Karpas-422 (cell line): ENCODE results near the gene WDR54. TPM values are rescaled to one million over a fixed set of nuclear protein-coding genes. Genes with fewer than 3 reads are reported as not detected.

Experiments used
- DNase-seq: peaks from one replicate; pipeline ENCODE4 v3.0.0-alpha.2; 2015
- H2AFZ ChIP-seq: fragments of 200-600 bp; sonication (generic); 2 replicates; pipeline ENCODE4 v1.6.1; 2014; ENCODE audit warnings: antibody characterized with exemption, low read length, mixed read lengths
- H3K27ac ChIP-seq: fragments of 200-600 bp; sonication (generic); 2 replicates; pipeline ENCODE4 v1.5.1; 2014; ENCODE audit warnings: mild to moderate bottlenecking, low read length, moderate library complexity
- H3K27me3 ChIP-seq: fragments of 200-600 bp; sonication (generic); 2 replicates; pipeline ENCODE4 v1.6.1; 2014; ENCODE audit warnings: low read length, mixed read lengths
- H3K36me3 ChIP-seq: fragments of 200-600 bp; sonication (generic); 2 replicates; pipeline ENCODE4 v1.6.1; 2014; ENCODE audit warnings: low read length, mixed read lengths; ENCODE audit not compliant: insufficient read depth
- H3K4me1 ChIP-seq: fragments of 200-600 bp; sonication (generic); 2 replicates; pipeline ENCODE4 v1.6.1; 2014; ENCODE audit warnings: mild to moderate bottlenecking, low read length, mixed read lengths
- H3K4me2 ChIP-seq: fragments of 200-600 bp; sonication (generic); 2 replicates; pipeline ENCODE4 v1.6.1; 2014; ENCODE audit warnings: low read length, low read depth, mild to moderate bottlenecking; ENCODE audit not compliant: poor library complexity, severe bottlenecking
- H3K4me3 ChIP-seq: fragments of 200-600 bp; sonication (generic); 2 replicates; pipeline ENCODE4 v1.5.1; 2014; ENCODE audit warnings: mild to moderate bottlenecking, antibody characterized with exemption, low read length, mixed read lengths
- H3K79me2 ChIP-seq: fragments of 200-600 bp; sonication (generic); 2 replicates; pipeline ENCODE4 v1.6.1; 2014; ENCODE audit warnings: mild to moderate bottlenecking, low read length, mixed read lengths
- H3K9ac ChIP-seq: fragments of 200-600 bp; sonication (generic); 2 replicates; pipeline ENCODE4 v1.6.0; 2014; ENCODE audit warnings: low read length
- H3K9me2 ChIP-seq: fragments of 200-600 bp; sonication (generic), shearing (Covaris generic); replicated peaks from 2 replicates; pipeline ENCODE4 v1.6.0; 2014; ENCODE audit warnings: mild to moderate bottlenecking, low read length, moderate library complexity; ENCODE audit not compliant: insufficient read depth
- H3K9me3 ChIP-seq: fragments of 300-700, 200-600 bp; sonication (generic); 2 replicates; pipeline ENCODE4 v1.6.1; 2014; ENCODE audit warnings: low read length, mixed read lengths
- H4K20me1 ChIP-seq: fragments of 200-600 bp; sonication (generic); 2 replicates; pipeline ENCODE4 v1.6.1; 2014; ENCODE audit warnings: mild to moderate bottlenecking, antibody characterized with exemption, low read length, low read depth; ENCODE audit not compliant: insufficient read depth
- total RNA-seq: library from RNA; depleted of rRNA; stranded (reverse); fragments of >200 nt; shearing (Covaris generic); gene quantifications from 2 replicates; pipeline ENCODE4 v1.2.3, GENCODE V29; 2014; ENCODE audit warnings: low replicate concordance; rRNA removed

WDR54 gene, protein sequence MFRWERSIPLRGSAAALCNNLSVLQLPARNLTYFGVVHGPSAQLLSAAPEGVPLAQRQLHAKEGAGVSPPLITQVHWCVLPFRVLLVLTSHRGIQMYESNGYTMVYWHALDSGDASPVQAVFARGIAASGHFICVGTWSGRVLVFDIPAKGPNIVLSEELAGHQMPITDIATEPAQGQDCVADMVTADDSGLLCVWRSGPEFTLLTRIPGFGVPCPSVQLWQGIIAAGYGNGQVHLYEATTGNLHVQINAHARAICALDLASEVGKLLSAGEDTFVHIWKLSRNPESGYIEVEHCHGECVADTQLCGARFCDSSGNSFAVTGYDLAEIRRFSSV
- total RNA-seq = 130 and 239 TPM in 2 replicates

DNA sequence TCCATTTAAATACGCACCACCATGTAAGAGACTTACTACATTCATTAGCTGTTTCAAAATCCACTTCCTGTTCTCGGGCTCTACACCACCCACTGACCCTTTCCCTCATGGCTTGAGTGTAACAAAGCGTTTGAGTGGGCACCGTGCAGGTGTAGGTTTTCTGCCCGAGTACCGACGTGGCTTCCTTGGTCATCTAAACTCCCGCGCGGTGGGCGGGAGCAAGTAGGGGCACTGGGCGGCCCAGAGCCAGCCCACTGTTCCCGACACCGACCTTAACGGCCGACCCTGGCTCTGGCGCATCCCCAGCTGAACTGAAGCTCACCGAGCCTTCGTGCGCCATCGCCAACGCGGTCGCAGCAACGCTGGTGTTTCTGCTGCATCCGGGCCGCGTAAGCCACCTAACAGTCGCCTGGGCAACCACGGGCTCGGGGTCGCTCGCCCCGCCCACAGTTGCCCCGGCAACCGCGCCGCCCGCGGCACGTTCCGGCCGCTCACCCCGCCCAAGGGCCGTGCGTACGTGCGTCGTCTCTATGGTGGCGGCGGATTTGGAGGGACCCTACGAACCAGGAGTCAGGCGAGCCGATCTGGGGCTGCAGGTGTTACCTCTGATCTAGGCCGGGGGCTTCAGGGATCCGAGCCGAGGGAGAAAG is at the start of gene WDR54, which contains the start of gene C2orf81:
WDR54 (plus strand) TSS at position 510 of the 650 bp plus-strand sequence. CDS start 424 bp downstream, outside the sequence.
C2orf81 (minus strand) TSS at position 399 of the 650 bp plus-strand sequence; CDS start at position 340, 59 bp downstream.
- H3K9me3 ChIP-seq = no peaks in the 10 kb centered on the region
- H3K36me3 ChIP-seq = peaks cover 8% of the 10 kb centered on the region; the same call in 1 of the 2 replicates

GRCh38 chr2:74372674-74373073 is 48.9 kb upstream of the WDR54 start:
- Histone ChIP-seq H4K20me1 (0 out of 2 replicates have a peak, but pooled peaks cover 3% of the 10 kb centered on the region), H3K4me2 (no peak overlapping the region), H3K27ac (no peak overlapping the region), H3K4me3 (no peak overlapping the region), H3K9ac (no peak overlapping the region), H3K4me1 (peaks cover 4% of the 10 kb centered on the region; the same call in 1 of the 2 replicates), H3K9me3 (no peaks in the 10 kb centered on the region), H3K9me2 (no peaks in the 10 kb centered on the region), H3K79me2 (no peaks in the 10 kb centered on the region; the same call in 1 of the 2 replicates), H3K36me3 (peaks cover 18% of the 10 kb centered on the region; the same call in 1 of the 2 replicates), H2AFZ (no peak overlapping the region), H3K27me3 (no peaks in the 10 kb centered on the region)
- DNase-seq = no peak

More for the DNA sequence above, at the start of gene WDR54, which contains the start of gene C2orf81:
- DNase-seq = peak; percentile 100
- Histone ChIP-seq H2AFZ (peak within 1 kb of the TSS; percentile 63), H3K9me2 (no peaks in the 10 kb centered on the region), H3K27me3 (no peaks in the 10 kb centered on the region), H3K79me2 (peaks cover 19% of the 10 kb centered on the region), H3K9ac (peak within 1 kb of the TSS; percentile 86), H3K4me1 (peaks cover 48% of the 10 kb centered on the region), H3K4me2 (peak within 1 kb of the TSS; percentile 91), H3K27ac (peak within 1 kb of the TSS; percentile 72), H3K4me3 (peak within 1 kb of the TSS; percentile 84), H4K20me1 (no peaks in the 10 kb centered on the region)

- no peak for DNase-seq
- Histone ChIP-seq H3K4me2 (no peak overlapping the region), H3K36me3 (peaks cover 17% of the 10 kb centered on the region; the same call in 1 of the 2 replicates), H3K27me3 (no peaks in the 10 kb centered on the region), H3K9me3 (no peaks in the 10 kb centered on the region), H4K20me1 (0 out of 2 replicates have a peak, but pooled peaks cover 3% of the 10 kb centered on the region), H3K79me2 (peaks cover 4% of the 10 kb centered on the region; the same call in 1 of the 2 replicates), H3K4me3 (no peak overlapping the region), H3K4me1 (peaks cover 4% of the 10 kb centered on the region; the same call in 1 of the 2 replicates), H3K9me2 (no peaks in the 10 kb centered on the region), H3K27ac (no peak overlapping the region), H2AFZ (no peak overlapping the region), H3K9ac (no peak overlapping the region)
Observed at GRCh38 chr2:74373221-74373676, 48.3 kb upstream of the WDR54 start.

GRCh38 chr2:74373985-74374384 is 47.5 kb upstream of the WDR54 start:
- H3K4me1 ChIP-seq = peaks cover 4% of the 10 kb centered on the region; the same call in 1 of the 2 replicates
- peaks cover 14% of the 10 kb centered on the region; the same call in 1 of the 2 replicates for H3K36me3 ChIP-seq
- H3K27me3 ChIP-seq = no peaks in the 10 kb centered on the region
- H4K20me1 ChIP-seq = 0 out of 2 replicates have a peak, but pooled peaks cover 3% of the 10 kb centered on the region
- no peak overlapping the region for H3K4me2 ChIP-seq
- H3K4me3 ChIP-seq = no peak overlapping the region
- no peak for DNase-seq
- no peak overlapping the region for H3K9ac ChIP-seq
- no peaks in the 10 kb centered on the region for H3K9me3 ChIP-seq
- H3K9me2 ChIP-seq = no peaks in the 10 kb centered on the region
- H3K27ac ChIP-seq = no peak overlapping the region
- no peak overlapping the region for H2AFZ ChIP-seq
- H3K79me2 ChIP-seq = peaks cover 9% of the 10 kb centered on the region

GRCh38 chr2:74374509-74375205 is 46.9 kb upstream of the WDR54 start:
- Histone ChIP-seq H3K4me3 (no peak overlapping the region), H3K9ac (no peak overlapping the region), H3K9me2 (no peaks in the 10 kb centered on the region), H3K9me3 (no peaks in the 10 kb centered on the region), H3K79me2 (peaks cover 15% of the 10 kb centered on the region), H3K27ac (no peak overlapping the region), H3K4me2 (no peak overlapping the region), H3K36me3 (peaks cover 14% of the 10 kb centered on the region; the same call in 1 of the 2 replicates), H3K4me1 (peaks cover 4% of the 10 kb centered on the region; the same call in 1 of the 2 replicates), H4K20me1 (0 out of 2 replicates have a peak, but pooled peaks cover 3% of the 10 kb centered on the region), H3K27me3 (no peaks in the 10 kb centered on the region), H2AFZ (no peak overlapping the region)
- DNase-seq = peak; percentile 61

DNA sequence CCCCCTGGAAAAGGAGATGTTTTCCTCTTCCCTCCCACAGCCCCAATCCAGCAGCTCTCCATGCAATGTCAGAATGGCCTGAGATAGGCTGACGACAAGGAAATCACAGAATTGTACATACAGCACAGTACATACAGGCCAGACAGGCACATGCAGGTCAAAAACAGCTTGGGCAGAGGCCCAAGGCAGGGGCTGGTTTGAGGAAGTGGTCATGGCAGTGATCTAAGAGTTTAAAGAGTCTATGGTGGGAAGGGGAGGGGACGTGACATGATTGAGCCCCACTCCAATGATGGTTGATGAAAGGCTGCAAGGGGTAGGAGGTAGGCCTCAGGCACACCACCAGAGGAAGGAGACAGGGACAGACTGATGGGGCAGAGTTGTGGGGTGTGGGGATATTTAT is 45.7 kb upstream of the WDR54 start:
- peaks cover 3% of the 10 kb centered on the region; the same call in 1 of the 2 replicates for H4K20me1 ChIP-seq
- peaks cover 27% of the 10 kb centered on the region for H3K79me2 ChIP-seq
- no peaks in the 10 kb centered on the region for H3K9me3 ChIP-seq
- H3K9me2 ChIP-seq = no peaks in the 10 kb centered on the region
- no peak overlapping the region for H3K27ac ChIP-seq
- H3K36me3 ChIP-seq = peaks cover 6% of the 10 kb centered on the region; the same call in 1 of the 2 replicates
- H3K27me3 ChIP-seq = no peaks in the 10 kb centered on the region
- no peak for DNase-seq
- H3K4me2 ChIP-seq = no peak overlapping the region
- H3K4me1 ChIP-seq = peaks cover 12% of the 10 kb centered on the region
- H3K4me3 ChIP-seq = no peak overlapping the region
- no peak overlapping the region for H2AFZ ChIP-seq
- no peak overlapping the region for H3K9ac ChIP-seq

DNA sequence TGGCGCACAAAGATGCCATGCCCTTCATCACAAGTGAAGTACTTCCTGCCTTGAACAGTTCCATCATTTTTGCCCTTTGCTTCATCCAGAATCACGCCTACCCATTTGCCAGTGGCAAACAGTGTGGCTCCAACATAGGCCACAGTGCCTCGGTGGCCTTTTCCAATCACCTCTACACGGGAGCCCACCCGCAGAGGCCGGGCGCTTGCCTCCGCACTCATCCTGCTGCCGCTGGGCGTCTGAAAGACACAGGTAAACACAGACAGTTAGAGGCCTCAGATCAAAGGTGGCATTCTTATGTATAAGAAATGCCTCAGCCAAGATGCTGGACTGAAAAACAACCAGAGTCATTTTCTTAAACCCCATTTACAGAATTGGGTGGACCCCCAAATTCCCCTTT is 43.5 kb upstream of the WDR54 start:
- Histone ChIP-seq H3K9me2 (no peaks in the 10 kb centered on the region), H3K27ac (no peak overlapping the region), H3K79me2 (peaks cover 45% of the 10 kb centered on the region), H3K4me1 (peaks cover 12% of the 10 kb centered on the region), H3K36me3 (peaks cover 9% of the 10 kb centered on the region; the same call in 1 of the 2 replicates), H3K9ac (no peak overlapping the region), H3K9me3 (no peaks in the 10 kb centered on the region), H2AFZ (no peak overlapping the region), H4K20me1 (no peaks in the 10 kb centered on the region; the same call in 1 of the 2 replicates), H3K27me3 (no peaks in the 10 kb centered on the region), H3K4me3 (no peak overlapping the region), H3K4me2 (no peak overlapping the region)
- no peak for DNase-seq
